Raji (cell line): ENCODE measurements around the gene KAZN.

Experiments used
- POLR2A ChIP-seq: IDR thresholded peaks from 2 replicates; pipeline ENCODE4 v1.6.1; 2011; ENCODE audit warnings: low read depth, low read length, control low read depth; ENCODE audit not compliant: insufficient read depth

The KAZN gene

DNA sequence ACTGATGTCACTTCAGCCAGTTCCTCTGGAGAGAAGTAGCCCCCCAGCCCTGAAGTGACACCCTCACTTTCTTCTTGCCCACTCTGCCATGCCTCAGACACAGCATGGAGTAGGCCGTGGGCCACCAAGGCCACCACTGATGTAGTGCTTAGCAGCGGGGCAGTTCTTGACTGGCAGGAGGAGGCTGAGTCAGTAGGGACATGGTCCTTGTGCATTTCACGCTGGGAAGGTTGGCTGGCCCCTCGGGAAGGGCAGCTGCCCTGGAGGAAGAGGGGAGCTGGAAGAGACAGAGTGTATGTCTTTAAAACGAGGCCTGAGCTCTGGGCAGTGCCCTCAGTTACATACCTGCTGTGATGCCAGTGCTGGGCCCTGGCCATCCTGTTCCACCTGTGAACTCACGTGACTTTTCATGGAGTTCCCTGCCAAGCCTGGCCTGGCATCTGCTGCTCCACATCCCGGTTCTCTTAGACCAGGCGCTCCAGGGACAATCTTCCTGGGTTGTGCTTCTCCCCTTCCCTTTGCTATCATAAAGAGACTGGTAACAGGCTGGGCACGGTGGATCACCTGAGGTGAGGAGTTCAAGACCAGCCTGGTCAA, 396.5 kb downstream of the KAZN start:
- TF ChIP-seq POLR2A, result no peak

DNA sequence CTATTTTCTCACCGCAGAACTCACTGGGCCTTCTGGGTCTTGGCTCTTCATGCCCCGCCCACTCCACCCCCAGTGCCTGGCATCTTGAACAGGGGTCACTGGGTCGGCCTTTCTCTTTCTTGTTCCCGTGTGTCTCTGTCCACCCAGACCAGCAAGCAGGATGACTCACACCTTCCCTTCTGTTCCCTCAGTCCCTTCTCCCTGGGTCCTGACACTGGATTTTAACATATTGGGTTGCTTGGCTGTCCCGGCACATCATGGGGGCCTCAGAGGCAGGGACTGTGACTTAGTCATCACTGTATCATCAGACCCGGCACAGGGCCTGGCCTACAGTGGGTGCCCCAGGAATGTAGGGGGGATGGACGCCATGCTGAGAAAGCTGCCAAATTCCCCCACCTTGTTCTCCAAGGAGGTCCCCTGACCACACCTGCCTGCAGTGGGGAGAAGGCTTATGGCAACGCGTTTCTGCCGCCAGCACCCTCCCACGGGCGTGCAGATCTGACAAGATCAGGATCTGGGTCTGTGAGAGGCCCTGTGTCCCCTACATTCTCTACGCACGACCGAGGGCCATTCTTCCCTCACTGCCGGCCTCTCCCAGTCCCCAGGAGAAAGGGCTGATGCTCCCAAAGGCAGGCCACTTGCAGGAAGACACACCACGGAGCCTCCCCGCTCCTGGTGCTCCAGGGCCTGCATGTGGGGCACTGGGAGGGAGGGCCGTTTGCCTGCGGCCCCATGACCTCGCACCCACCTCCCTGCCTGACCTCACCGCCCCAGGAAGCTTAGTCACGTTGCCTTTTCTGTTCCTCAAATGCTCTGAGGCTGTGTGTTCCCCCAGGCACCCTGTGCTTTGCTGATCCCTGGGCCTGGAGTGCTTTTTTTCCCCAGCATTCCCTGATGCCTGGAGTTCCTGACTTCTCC, 397.9 kb downstream of the KAZN start:
- TF ChIP-seq POLR2A, result no peak

- TF ChIP-seq POLR2A, result no peak
Observed at GRCh38 chr1:14997646-14998276, 399.3 kb downstream of the KAZN start.

- TF ChIP-seq POLR2A, result no peak
Observed at GRCh38 chr1:14999441-14999840, 401.0 kb downstream of the KAZN start.

GRCh38 chr1:15000030-15000429, 401.5 kb downstream of the KAZN start:
- TF ChIP-seq POLR2A, result no peak

DNA sequence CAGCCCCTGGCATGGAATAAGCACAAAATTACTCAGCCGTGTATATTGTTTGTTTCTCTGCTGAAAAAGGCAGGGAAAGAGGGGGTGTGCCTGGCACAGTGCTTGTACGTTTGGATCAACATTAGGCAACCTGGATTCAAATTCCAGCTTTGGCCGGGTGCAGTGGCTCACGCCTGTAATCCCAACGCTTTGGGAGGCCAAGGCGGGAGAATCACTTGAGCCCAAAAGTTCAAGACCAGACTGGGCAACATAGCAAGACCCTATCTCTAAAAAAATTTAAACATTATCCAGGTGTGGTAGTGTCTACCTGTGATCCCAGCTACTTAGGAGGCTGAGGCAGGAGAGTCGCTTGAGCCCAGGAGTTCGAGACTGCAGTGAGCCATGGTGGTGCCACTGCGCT, 402.2 kb downstream of the KAZN start:
- TF ChIP-seq POLR2A, result no peak

DNA sequence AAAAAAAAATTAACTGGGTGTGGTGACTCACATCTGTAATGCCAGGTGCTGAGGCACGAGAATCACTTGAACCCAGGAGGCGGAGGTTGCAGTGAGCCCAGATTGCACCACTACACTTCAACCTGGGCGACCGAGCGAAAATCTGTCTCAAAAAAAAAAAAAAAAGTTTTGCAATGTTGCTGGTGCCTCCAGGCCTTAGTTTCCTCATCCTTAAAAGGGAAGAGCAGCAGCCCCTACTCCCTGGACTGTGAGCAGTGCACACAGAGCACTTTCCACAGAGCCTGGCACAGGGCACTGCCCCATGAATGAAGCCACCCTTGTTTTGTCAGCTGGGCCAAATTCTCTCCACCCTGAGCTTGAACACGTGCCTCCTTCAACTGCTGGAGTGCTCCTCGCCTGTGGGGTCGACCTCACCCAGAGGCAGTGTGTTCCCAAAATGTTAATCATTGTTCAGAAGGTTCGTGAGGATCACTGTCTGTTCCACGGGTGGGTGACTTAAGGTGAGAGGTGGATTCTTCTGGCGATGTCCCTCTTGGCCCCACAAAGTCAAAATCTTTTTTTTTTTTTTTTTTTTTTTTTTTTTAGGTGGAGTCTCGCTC, 402.9 kb downstream of the KAZN start:
- no peak for TF ChIP-seq POLR2A

DNA sequence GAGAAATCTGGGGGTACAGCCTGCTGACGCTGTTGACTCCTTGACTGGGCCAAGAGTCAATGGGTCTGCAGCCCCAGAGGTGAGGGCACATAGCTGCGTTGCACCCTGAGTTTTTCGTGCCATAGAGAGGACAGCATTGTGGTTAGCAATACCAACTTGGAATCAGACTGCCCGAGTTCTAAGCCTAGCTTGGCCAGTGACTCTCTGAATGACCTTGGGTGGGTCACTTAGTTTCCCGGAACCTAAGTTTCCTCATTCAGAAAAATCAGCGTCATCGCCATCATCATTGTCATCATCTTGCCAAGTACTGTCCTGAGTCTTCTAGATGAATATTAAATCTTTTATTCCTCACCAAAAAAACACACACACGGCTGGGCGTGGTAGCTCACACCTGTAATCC, 403.8 kb downstream of the KAZN start:
- TF ChIP-seq POLR2A, result no peak

GRCh38 chr1:15004396-15004795, 405.9 kb downstream of the KAZN start:
- no peak for TF ChIP-seq POLR2A

- no peak for TF ChIP-seq POLR2A
Observed at GRCh38 chr1:15005116-15005515, 406.6 kb downstream of the KAZN start.

DNA sequence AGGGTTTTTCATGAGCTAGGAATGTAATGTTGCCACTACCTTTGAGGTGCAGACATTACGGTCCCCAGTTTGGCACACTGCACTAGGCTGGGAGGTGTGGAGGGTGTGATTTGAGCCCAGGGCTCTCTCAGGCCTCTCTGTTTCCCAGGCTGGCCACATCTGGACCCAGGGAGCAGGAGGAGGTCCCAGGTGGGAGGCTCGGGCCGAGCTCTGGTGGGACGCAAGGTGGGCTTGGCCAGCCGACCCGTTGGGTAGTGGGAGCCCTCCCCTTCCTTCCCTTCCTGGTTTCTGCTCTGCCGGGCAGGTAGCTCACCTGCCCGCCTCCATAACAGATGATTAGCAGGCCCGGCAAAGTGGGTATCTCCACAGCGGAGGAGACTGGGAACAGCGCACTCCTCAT, 408.9 kb downstream of the KAZN start:
- no peak for TF ChIP-seq POLR2A

- TF ChIP-seq POLR2A, result no peak
Observed at GRCh38 chr1:15007842-15008241, 409.4 kb downstream of the KAZN start.

- TF ChIP-seq POLR2A, result no peak
Observed at GRCh38 chr1:15008783-15009729, 410.6 kb downstream of the KAZN start.

DNA sequence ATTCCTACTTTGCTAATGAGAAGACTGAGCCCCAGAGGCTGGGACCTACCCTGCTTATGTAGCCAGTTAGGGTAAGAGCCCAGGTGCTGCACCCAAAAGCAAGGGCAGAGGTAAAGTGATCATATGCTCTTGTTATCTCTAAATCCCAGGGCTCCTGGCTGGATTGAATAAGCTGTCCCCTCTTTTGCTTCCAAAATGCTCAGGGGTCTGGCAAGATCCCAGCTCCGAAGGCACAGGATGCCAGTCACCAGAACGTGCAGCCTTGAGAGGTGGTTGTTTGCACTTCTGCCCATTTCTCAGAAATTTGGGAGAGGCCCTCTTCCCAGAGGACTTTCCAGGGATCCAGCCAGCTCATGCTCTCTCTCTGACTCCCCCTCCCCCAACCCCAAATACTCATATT, 412.7 kb downstream of the KAZN start:
- TF ChIP-seq POLR2A, result no peak
